Measurements from ENCODE around the gene IPO7. TPM values are rescaled to one million over a fixed set of nuclear protein-coding genes. Genes with fewer than 3 reads are reported as not detected.
"Not testable (repeated sequence)": the region's sequence is repeated elsewhere in the genome, so short reads cannot be mapped to it uniquely, and the experiment has no call there.

Gene IPO7
- total and polyA plus RNA-seq, 8 donors, result 91.1 to 152 (median 101) TPM

GRCh38 chr11:9351321-9351881, 33.1 kb upstream of the IPO7 start:
- H3K4me1 ChIP-seq, result no peaks in the 10 kb centered on the region

GRCh38 chr11:9357041-9357440, 27.4 kb upstream of the IPO7 start:
- intact Hi-C loops (cut with DNase I), result no loop called here
- Histone ChIP-seq H3K36me3 (no peaks in the 10 kb centered on the region), H3K27me3 (no peaks in the 10 kb centered on the region), H3K9me3 (no peaks in the 10 kb centered on the region), H3K4me1 (no peaks in the 10 kb centered on the region), H3K4me3 (no peak overlapping the region), H3K27ac (no peak overlapping the region)
- ATAC-seq, result no peak
- DNase-seq, result no peak
- TF ChIP-seq, protein P1, sequence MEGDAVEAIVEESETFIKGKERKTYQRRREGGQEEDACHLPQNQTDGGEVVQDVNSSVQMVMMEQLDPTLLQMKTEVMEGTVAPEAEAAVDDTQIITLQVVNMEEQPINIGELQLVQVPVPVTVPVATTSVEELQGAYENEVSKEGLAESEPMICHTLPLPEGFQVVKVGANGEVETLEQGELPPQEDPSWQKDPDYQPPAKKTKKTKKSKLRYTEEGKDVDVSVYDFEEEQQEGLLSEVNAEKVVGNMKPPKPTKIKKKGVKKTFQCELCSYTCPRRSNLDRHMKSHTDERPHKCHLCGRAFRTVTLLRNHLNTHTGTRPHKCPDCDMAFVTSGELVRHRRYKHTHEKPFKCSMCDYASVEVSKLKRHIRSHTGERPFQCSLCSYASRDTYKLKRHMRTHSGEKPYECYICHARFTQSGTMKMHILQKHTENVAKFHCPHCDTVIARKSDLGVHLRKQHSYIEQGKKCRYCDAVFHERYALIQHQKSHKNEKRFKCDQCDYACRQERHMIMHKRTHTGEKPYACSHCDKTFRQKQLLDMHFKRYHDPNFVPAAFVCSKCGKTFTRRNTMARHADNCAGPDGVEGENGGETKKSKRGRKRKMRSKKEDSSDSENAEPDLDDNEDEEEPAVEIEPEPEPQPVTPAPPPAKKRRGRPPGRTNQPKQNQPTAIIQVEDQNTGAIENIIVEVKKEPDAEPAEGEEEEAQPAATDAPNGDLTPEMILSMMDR (IDR thresholded peaks at IDR 0.05), result no peak

More at GRCh38 chr11:9351321-9351881, 33.1 kb upstream of the IPO7 start:
- no peak overlapping the region for H3K27ac ChIP-seq
- H3K27me3 ChIP-seq, result no peaks in the 10 kb centered on the region
- no peak overlapping the region for H3K4me3 ChIP-seq
- intact Hi-C loops (cut with DNase I), result no loop called here
- no peak for DNase-seq
- TF ChIP-seq, protein P1 (IDR thresholded peaks at IDR 0.05), result no peak
- ATAC-seq, result no peak
- H3K9me3 ChIP-seq, result no peaks in the 10 kb centered on the region
- H3K36me3 ChIP-seq, result no peaks in the 10 kb centered on the region

DNA sequence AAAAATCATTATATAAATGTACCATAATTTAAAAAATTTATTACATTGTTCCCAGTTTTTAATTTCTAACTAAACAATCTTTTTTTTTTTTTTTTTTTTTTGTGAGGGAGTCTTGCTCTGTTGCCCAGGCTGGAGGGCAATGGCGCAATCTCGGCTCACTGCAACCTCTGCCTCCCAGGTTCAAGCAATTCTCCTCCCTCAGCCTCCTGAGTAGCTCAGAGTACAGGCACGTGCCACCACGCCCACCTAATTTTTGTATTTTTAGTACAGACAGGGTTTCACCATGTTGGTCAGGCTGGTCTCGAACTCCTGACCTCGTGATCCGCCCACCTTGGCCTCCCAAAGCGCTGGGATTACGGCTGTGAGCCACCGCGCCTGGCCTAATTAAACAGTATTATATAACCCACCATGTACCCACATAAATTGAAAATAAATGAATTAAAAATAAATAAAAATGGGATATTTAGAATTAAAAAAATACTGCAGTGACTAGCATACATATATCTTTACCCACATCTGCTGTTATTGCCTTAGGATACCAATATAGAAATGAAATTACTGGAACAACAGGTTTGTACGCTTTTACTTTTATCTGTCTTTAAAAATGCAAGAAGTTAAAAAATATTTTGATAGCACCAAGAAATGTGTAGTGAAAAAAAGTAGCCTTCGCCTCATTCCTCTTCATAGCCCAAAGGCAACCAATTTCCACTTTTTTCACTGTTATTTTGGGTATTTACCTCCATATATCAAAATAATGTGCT, 23.4 kb upstream of the IPO7 start:
- H3K36me3 ChIP-seq; H3K9me3 ChIP-seq; intact Hi-C loops (cut with DNase I); H3K4me3 ChIP-seq; ATAC-seq; H3K27me3 ChIP-seq; DNase-seq; H3K27ac ChIP-seq: not testable (repeated sequence)
- H3K4me1 ChIP-seq, result peaks cover 3 to 29% of the 10 kb centered on the region in 2 donors

GRCh38 chr11:9362393-9362863, 22.0 kb upstream of the IPO7 start:
- ATAC-seq (no peak), DNase-seq (no peak)
- peaks cover 3 to 29% of the 10 kb centered on the region in 2 donors for H3K4me1 ChIP-seq
- H3K4me3 ChIP-seq, result no peak overlapping the region
- intact Hi-C loops (cut with DNase I), result no loop called here
- no peaks in the 10 kb centered on the region for H3K36me3 ChIP-seq
- TF ChIP-seq, protein P1 (IDR thresholded peaks at IDR 0.05), result no peak
- no peaks in the 10 kb centered on the region for H3K27me3 ChIP-seq
- H3K27ac ChIP-seq, result peak overlapping the region in 1 of 2 donors; percentile 95
- H3K9me3 ChIP-seq, result no peaks in the 10 kb centered on the region

- TF ChIP-seq, protein P1 (IDR thresholded peaks at IDR 0.05), result no peak
- no peaks in the 10 kb centered on the region for H3K36me3 ChIP-seq
- H3K4me3 ChIP-seq, result peak overlapping the region; percentile 25 to 42
- DNase-seq (peak; percentile 85 to 100 (median 96)), ATAC-seq (peak; percentile 98)
- peaks cover 3 to 29% of the 10 kb centered on the region in 2 donors for H3K4me1 ChIP-seq
- H3K27ac ChIP-seq, result peak overlapping the region; percentile 95 to 99
- intact Hi-C loops (cut with DNase I), result no loop called here
- no peaks in the 10 kb centered on the region for H3K27me3 ChIP-seq
- no peaks in the 10 kb centered on the region for H3K9me3 ChIP-seq
Observed at GRCh38 chr11:9363954-9364912, 20.2 kb upstream of the IPO7 start.
